CD4-positive, alpha-beta memory T cell (primary cell): ENCODE measurements around the gene GUCD1. TPM values are rescaled to one million over a fixed set of nuclear protein-coding genes. Genes with fewer than 3 reads are reported as not detected.

Experiments used
- CTCF ChIA-PET: fragments of 350-600 bp; sonication (Branson Sonifier 250); formaldehyde crosslinking; loops from one replicate; lab custom pipeline; 2021; ENCODE audit warnings: inconsistent platforms; ENCODE audit not compliant: partially characterized antibody; lab: Charles Lee
- POLR2A ChIA-PET: fragments of 350-600 bp; sonication (Branson Sonifier 250); formaldehyde crosslinking; loops from one replicate; lab custom pipeline; 2021; ENCODE audit not compliant: partially characterized antibody; lab: Charles Lee
- DNase-seq, 5 donors: peaks; one replicate each; pipeline versions ENCODE4 v3.0.0 to v3.0.0-alpha.2; 2020 to 2022; ENCODE audit warnings: mixed read lengths in 1 of 5
- H3K27ac ChIP-seq: one replicate; pipeline ENCODE4 v1.7.0; 2013; ENCODE audit warnings: low read depth, low read length
- H3K27me3 ChIP-seq: 2 replicates; pipeline ENCODE4 v1.7.0; 2013; ENCODE audit warnings: mild to moderate bottlenecking, low read length, moderate library complexity; ENCODE audit not compliant: insufficient read depth
- H3K36me3 ChIP-seq: 2 replicates; pipeline ENCODE4 v1.7.0; 2013; ENCODE audit warnings: mild to moderate bottlenecking, low read length, moderate library complexity; ENCODE audit not compliant: insufficient read depth
- H3K4me1 ChIP-seq: 2 replicates; pipeline ENCODE4 v1.7.0; 2013; ENCODE audit warnings: mild to moderate bottlenecking, low read length, moderate library complexity; ENCODE audit not compliant: insufficient read depth
- H3K4me3 ChIP-seq, 2 donors: one replicate each; pipeline ENCODE4 v1.7.0; 2013; ENCODE audit warnings: low read length in 2 of 2, mild to moderate bottlenecking in 1 of 2
- H3K9me3 ChIP-seq, 2 donors: one replicate each; pipeline ENCODE4 v1.7.0; 2013; ENCODE audit warnings: low read length in 2 of 2, control low read depth in 1 of 2; ENCODE audit not compliant: control insufficient read depth in 1 of 2
- H3K27ac Mint-ChIP-seq, 7 donors: one replicate each; pipeline ENCODE4 v1.8.0; 2020 to 2021; ENCODE audit warnings: mixed read lengths in 7 of 7, mild to moderate bottlenecking in 6 of 7, inconsistent platforms in 3 of 7, moderate library complexity in 3 of 7
- H3K27me3 Mint-ChIP-seq, 2 donors: one replicate each; pipeline ENCODE4 v1.8.0; 2020 to 2021; ENCODE audit warnings: mixed read lengths in 2 of 2
- H3K36me3 Mint-ChIP-seq, 2 donors: one replicate each; pipeline ENCODE4 v1.8.0; 2020 to 2021; ENCODE audit warnings: mixed read lengths in 2 of 2, inconsistent platforms in 1 of 2, mild to moderate bottlenecking in 1 of 2
- H3K4me1 Mint-ChIP-seq, 4 donors: one replicate each; pipeline ENCODE4 v1.8.0; 2020 to 2021; ENCODE audit warnings: mixed read lengths in 4 of 4, mild to moderate bottlenecking in 1 of 4
- H3K4me3 Mint-ChIP-seq, 8 donors: one replicate each; pipeline ENCODE4 v1.8.0; 2020 to 2021; ENCODE audit warnings: mixed read lengths in 8 of 8, mild to moderate bottlenecking in 7 of 8, moderate library complexity in 6 of 8, inconsistent platforms in 3 of 8
- H3K9me3 Mint-ChIP-seq, 8 donors: one replicate each; pipeline ENCODE4 v1.8.0; 2020 to 2021; ENCODE audit warnings: mixed read lengths in 8 of 8, mild to moderate bottlenecking in 5 of 8, inconsistent platforms in 3 of 8, moderate library complexity in 1 of 8
- intact Hi-C: fragments of 100-400 bp; cut with micrococcal nuclease; formaldehyde crosslinking; loops from one replicate; pipeline ENCODE4 v1.15.1; 2023
- polyA plus RNA-seq, 2 donors: library from polyadenylated mRNA; unstranded; fragments of 300-500 nt; fragmentation: Illumina TruSeq; gene quantifications; one replicate each; pipeline ENCODE4 v1.2.3, GENCODE V29; 2021
- total RNA-seq, 2 experiments: library from RNA; stranded (reverse); gene quantifications; one replicate each; pipeline ENCODE4 v1.2.3, GENCODE V29; 2021

GUCD1 gene
- total and polyA plus RNA-seq, 4 experiments from 2014 or later: 44.2 to 65.5 (median 56.1) TPM

DNA sequence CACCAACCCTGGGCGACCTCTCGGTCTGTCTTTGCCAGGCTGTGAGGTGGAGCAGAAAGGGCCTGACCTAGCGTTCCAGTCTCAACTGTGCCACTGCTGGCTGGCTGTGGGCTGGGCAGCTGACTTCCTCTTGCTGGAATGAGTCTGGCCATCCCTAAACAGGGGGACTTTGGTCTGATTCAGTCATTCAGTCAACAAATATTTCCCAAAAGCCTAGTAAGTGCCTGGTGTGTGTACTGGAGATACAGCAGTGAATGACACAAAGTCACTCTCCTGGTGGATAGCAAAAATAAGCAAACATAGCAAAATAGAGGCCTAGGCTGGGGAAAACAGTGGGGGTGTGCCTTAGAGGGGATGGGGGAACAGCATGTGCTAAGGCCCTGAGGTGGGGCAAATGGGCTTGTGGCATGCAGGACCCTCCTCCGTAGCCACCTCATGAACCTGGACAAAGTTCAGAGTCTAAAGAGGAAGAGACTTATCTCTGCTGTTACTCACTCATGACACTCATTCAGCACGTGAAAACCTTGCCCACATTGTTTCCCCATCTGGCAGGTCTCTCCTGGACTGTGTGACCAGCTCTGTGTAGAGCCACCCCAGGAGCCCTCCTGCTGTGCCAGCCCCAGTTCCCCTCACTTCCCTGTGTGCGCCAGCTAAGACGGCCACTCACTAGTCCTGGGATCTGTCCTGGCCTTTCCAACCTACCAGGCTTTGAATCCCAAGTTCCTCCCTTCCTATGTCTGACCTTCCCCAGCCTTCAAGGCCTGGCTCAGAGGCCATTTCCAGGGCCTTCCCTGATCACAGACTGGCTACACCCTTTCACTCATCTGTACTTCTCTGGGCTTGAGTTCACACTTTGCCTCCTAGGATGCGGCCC lies 4.7 kb downstream of the GUCD1 start:
- Mint-ChIP-seq H3K4me3 (no peak overlapping the region), H3K27ac (peak overlapping the region in 3 of 7 donors; percentile 37 to 82 (median 65)), H3K27me3 (no peaks in the 10 kb centered on the region), H3K9me3 (no peaks in the 10 kb centered on the region), H3K36me3 (peaks cover 17 to 48% of the 10 kb centered on the region in 2 donors), H3K4me1 (peaks cover 22 to 37% (median 24%) of the 10 kb centered on the region in 4 donors)
- H3K4me1 ChIP-seq: peaks cover 15% of the 10 kb centered on the region
- POLR2A ChIA-PET: no interaction called here
- intact Hi-C loops: loop anchor here (10.0 kb wide), 2 partner anchors 655 to 1405 kb away; partner anchors contain the start of genes MIF, RAB36 and RSPH14
- no peak for DNase-seq
- CTCF ChIA-PET: no interaction called here
- no peak overlapping the region for H3K27ac ChIP-seq
- no peaks in the 10 kb centered on the region for H3K9me3 ChIP-seq
- no peak overlapping the region for H3K4me3 ChIP-seq
- H3K36me3 ChIP-seq: peaks cover 28% of the 10 kb centered on the region
- H3K27me3 ChIP-seq: no peaks in the 10 kb centered on the region

DNA sequence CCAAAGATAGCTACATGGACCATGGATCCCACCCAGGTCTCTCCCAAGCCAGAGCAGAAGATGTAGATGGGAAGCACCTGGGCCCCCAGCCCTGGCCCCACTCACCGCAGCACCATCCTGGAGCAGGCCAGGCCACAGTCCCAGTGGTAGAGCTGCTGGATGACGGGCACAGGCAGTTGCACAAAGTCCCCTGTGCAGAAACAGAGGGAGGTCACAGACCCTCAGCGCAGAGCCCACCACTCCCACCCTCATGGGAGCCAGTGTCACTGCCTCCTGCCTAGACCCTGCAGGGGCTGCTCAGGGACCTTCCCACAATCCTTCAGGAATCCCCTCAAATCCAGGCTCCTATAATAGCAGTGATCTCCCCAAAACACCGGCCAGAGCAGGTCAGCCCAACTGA lies 6.1 kb downstream of the GUCD1 start:
- H3K4me3 ChIP-seq: no peak overlapping the region
- H3K9me3 Mint-ChIP-seq: no peaks in the 10 kb centered on the region
- no peak overlapping the region for H3K4me3 Mint-ChIP-seq
- H3K27ac ChIP-seq: no peak overlapping the region
- ChIA-PET POLR2A (no interaction called here), CTCF (no interaction called here)
- no peak for DNase-seq
- intact Hi-C loops: no loop called here
- H3K4me1 Mint-ChIP-seq: peaks cover 10 to 28% (median 18%) of the 10 kb centered on the region in 4 donors
- no peaks in the 10 kb centered on the region for H3K27me3 ChIP-seq
- peaks cover 10% of the 10 kb centered on the region for H3K4me1 ChIP-seq
- peaks cover 42% of the 10 kb centered on the region for H3K36me3 ChIP-seq
- no peaks in the 10 kb centered on the region for H3K9me3 ChIP-seq
- peaks cover 21 to 58% of the 10 kb centered on the region in 2 donors for H3K36me3 Mint-ChIP-seq
- peak overlapping the region in 1 of 7 donors; percentile 70 for H3K27ac Mint-ChIP-seq
- no peaks in the 10 kb centered on the region for H3K27me3 Mint-ChIP-seq

DNA sequence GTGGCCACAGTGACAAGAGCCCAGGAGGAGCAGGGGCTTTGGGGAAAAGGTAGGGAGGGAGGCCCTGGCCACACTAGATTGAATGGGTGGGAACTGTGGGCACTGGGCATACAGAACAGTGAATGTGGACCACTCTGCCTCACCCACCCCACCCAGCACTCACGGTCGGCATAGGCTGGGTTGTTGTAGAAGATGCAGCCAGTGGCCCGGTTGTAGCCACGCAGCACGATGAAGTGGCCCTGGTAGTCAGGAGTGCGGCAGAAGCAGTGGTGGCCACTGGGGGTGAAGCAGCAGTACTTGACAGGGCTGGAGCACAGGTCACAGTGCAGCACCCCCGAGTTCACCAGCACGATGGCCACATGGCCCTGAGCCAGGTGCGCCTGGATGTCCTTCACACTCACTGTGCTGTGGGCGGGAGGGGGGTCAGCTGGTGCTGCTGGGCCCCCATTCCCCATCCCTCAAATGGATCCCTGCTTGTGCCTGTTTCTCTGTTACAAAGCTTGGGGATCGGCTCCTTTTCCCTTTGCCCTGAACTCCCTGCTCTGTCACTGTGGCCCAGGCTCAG lies 11.2 kb downstream of the GUCD1 start:
- H3K4me1 ChIP-seq: no peaks in the 10 kb centered on the region
- H3K9me3 Mint-ChIP-seq: no peaks in the 10 kb centered on the region
- peaks cover 0 to 1% (median 0%) of the 10 kb centered on the region in 4 donors for H3K4me1 Mint-ChIP-seq
- DNase-seq: no peak
- no peaks in the 10 kb centered on the region for H3K27me3 Mint-ChIP-seq
- H3K27ac Mint-ChIP-seq: no peak overlapping the region
- H3K27ac ChIP-seq: no peak overlapping the region
- H3K36me3 Mint-ChIP-seq: peaks cover 39 to 80% of the 10 kb centered on the region in 2 donors
- peaks cover 63% of the 10 kb centered on the region for H3K36me3 ChIP-seq
- no peak overlapping the region for H3K4me3 Mint-ChIP-seq
- intact Hi-C loops: no loop called here
- POLR2A ChIA-PET: interaction anchor here (1.0 kb wide), 1 partner anchor 11 kb away, joined by 3 read pairs; the partner anchor contains the start of gene GUCD1
- CTCF ChIA-PET: no interaction called here
- no peak overlapping the region for H3K4me3 ChIP-seq
- H3K9me3 ChIP-seq: no peaks in the 10 kb centered on the region
- no peaks in the 10 kb centered on the region for H3K27me3 ChIP-seq

GRCh38 chr22:24543185-24543601 lies 11.7 kb downstream of the GUCD1 start:
- no peak overlapping the region for H3K4me3 Mint-ChIP-seq
- no peaks in the 10 kb centered on the region for H3K27me3 ChIP-seq
- no peak overlapping the region for H3K27ac ChIP-seq
- POLR2A ChIA-PET: no interaction called here
- no peaks in the 10 kb centered on the region for H3K4me1 Mint-ChIP-seq
- no peaks in the 10 kb centered on the region for H3K9me3 Mint-ChIP-seq
- H3K4me3 ChIP-seq: no peak overlapping the region
- no peaks in the 10 kb centered on the region for H3K9me3 ChIP-seq
- H3K4me1 ChIP-seq: no peaks in the 10 kb centered on the region
- H3K36me3 ChIP-seq: peaks cover 63% of the 10 kb centered on the region
- CTCF ChIA-PET: no interaction called here
- peaks cover 39 to 76% of the 10 kb centered on the region in 2 donors for H3K36me3 Mint-ChIP-seq
- DNase-seq: no peak
- no peak overlapping the region for H3K27ac Mint-ChIP-seq
- intact Hi-C loops: no loop called here
- no peaks in the 10 kb centered on the region for H3K27me3 Mint-ChIP-seq

DNA sequence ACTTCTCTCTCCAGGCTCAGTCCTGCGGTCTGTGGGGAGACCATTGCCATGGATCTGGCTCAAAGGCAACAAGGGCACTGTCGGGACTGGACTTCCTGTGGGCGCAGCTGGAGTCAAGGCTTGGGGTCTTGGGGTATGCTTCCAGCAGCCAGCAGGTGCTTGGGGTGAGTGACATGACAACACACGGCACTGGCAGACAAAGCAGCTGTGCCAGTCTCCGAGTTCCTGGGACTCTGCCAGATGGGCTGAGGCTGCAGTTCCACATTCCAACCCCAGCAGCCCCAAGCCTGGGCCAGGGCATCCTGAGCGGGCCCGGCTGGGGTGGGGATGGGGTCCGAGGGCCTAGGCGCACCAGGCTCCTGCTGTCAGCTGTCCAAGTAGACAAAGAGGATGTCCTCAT lies 12.3 kb downstream of the GUCD1 start:
- H3K36me3 ChIP-seq: peaks cover 59% of the 10 kb centered on the region
- no peak overlapping the region for H3K4me3 ChIP-seq
- Mint-ChIP-seq H3K4me3 (no peak overlapping the region), H3K27me3 (no peaks in the 10 kb centered on the region), H3K9me3 (no peaks in the 10 kb centered on the region), H3K4me1 (no peaks in the 10 kb centered on the region), H3K27ac (no peak overlapping the region), H3K36me3 (peaks cover 38 to 70% of the 10 kb centered on the region in 2 donors)
- DNase-seq: no peak
- POLR2A ChIA-PET: interaction anchor here (1.7 kb wide), 1 partner anchor 12 kb away, joined by 6 read pairs; the partner anchor contains the start of gene GUCD1
- H3K4me1 ChIP-seq: no peaks in the 10 kb centered on the region
- intact Hi-C loops: no loop called here
- CTCF ChIA-PET: no interaction called here
- no peaks in the 10 kb centered on the region for H3K9me3 ChIP-seq
- no peaks in the 10 kb centered on the region for H3K27me3 ChIP-seq
- H3K27ac ChIP-seq: no peak overlapping the region

DNA sequence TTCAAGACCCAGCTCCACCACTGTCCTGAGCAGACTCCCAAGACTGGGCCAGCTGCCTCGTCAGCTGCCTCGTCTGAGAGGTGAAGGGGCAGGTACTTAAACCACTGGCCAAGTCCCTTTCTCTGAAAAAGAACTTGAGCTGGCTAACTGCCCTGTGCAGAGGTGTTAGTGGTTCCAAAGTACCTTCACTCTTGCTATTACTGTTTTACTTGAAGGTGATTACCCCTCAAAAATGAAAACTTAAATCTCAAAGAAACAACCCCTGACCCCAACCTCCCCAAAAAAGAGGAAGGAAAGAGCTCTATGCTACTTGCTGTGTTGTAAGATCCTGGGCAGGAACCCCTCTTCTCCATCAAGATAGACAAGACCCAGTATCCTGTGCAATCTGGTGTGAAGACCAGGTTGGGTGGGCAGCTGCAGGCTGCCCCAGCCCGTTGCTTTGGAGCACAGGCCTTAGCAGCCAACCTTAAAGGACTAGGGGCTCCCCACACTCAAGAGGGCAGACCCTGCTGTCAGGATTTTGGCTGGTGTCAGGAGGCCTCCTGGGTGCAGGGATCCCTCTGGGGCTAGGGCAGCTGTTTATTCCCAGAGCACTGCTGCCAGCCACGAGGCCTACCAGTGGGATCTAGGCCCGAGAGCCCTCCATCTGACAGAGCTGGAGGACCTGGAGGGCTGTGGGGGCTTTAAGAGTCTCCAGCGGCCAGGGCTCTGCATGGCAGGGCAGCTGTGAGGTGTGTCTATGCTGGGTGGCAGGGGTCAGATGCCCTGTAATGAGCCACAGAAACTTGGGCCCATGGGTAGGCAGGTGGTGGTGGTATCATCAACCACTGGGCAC lies 13.0 kb downstream of the GUCD1 start:
- POLR2A ChIA-PET: interaction anchor here (1.7 kb wide), 1 partner anchor 13 kb away, joined by 6 read pairs; the partner anchor contains the start of gene GUCD1
- Mint-ChIP-seq H3K4me3 (no peak overlapping the region), H3K27me3 (no peaks in the 10 kb centered on the region), H3K27ac (peak overlapping the region in 1 of 7 donors; percentile 68), H3K4me1 (no peaks in the 10 kb centered on the region), H3K9me3 (no peaks in the 10 kb centered on the region), H3K36me3 (peaks cover 30 to 63% of the 10 kb centered on the region in 2 donors)
- intact Hi-C loops: no loop called here
- CTCF ChIA-PET: no interaction called here
- no peak overlapping the region for H3K4me3 ChIP-seq
- peaks cover 51% of the 10 kb centered on the region for H3K36me3 ChIP-seq
- H3K27me3 ChIP-seq: no peaks in the 10 kb centered on the region
- no peaks in the 10 kb centered on the region for H3K4me1 ChIP-seq
- H3K27ac ChIP-seq: no peak overlapping the region
- no peak for DNase-seq
- no peaks in the 10 kb centered on the region for H3K9me3 ChIP-seq
